ENCODE measurements around the gene LEFTY1. TPM values are rescaled to one million over a fixed set of nuclear protein-coding genes. Genes with fewer than 3 reads are reported as not detected.

Gene LEFTY1
- total RNA-seq, 1 experiment from 2014 or later = 0.64 TPM

DNA sequence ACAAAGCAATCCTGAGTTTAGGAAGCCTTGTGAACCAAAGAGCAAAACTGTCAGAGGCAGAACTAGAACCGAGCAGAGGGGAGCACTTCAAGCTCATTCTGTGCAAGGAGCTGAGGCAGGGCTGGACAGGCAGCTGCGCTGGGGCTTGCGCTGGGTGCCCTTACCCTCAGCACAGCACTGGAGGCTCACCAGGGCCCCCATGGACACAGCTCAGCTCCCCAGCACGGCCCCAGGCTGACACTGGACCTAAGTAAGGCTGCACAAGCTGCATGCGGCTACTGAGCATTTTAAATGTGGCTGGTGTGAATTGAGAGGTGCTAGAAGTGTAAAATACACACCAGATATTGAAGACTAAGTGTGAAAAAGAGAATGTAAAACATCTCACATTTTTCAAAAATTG is 28.8 kb downstream of the LEFTY1 start:
- TF ChIP-seq SRF (IDR thresholded peaks at IDR 0.05; ENCODE audit: low read depth) (no peak), ZNF274 (IDR thresholded peaks at IDR 0.05; ENCODE audit: low read depth, low read length) (no peak), POLR2AphosphoS5 (IDR thresholded peaks at IDR 0.05; ENCODE audit: low read depth, low read length) (no peak), POLR2A (IDR thresholded peaks at IDR 0.05; ENCODE audit: borderline replicate concordance, extremely low read depth, insufficient read depth, insufficient read length) (no peak), RAD21 (IDR thresholded peaks at IDR 0.05; ENCODE audit: low read depth) (no peak), YY1 (IDR thresholded peaks at IDR 0.05; ENCODE audit: extremely low read depth, insufficient replicate concordance, low read depth, low read length) (no peak), EGR1 (IDR thresholded peaks at IDR 0.05; ENCODE audit: low read depth) (no peak), SIN3A (IDR thresholded peaks at IDR 0.05; ENCODE audit: low read depth) (no peak), TCF7L2 (IDR thresholded peaks at IDR 0.05; ENCODE audit: borderline replicate concordance, extremely low read depth, insufficient read depth, insufficient read length) (no peak), FOSL1 (IDR thresholded peaks at IDR 0.05; ENCODE audit: low read depth) (no peak), JUND (IDR thresholded peaks at IDR 0.05) (no peak), CEBPB (IDR thresholded peaks at IDR 0.05; ENCODE audit: low read depth) (no peak), SP1 (IDR thresholded peaks at IDR 0.05; ENCODE audit: low read depth) (no peak)
- TF ChIP-seq, protein P1, sequence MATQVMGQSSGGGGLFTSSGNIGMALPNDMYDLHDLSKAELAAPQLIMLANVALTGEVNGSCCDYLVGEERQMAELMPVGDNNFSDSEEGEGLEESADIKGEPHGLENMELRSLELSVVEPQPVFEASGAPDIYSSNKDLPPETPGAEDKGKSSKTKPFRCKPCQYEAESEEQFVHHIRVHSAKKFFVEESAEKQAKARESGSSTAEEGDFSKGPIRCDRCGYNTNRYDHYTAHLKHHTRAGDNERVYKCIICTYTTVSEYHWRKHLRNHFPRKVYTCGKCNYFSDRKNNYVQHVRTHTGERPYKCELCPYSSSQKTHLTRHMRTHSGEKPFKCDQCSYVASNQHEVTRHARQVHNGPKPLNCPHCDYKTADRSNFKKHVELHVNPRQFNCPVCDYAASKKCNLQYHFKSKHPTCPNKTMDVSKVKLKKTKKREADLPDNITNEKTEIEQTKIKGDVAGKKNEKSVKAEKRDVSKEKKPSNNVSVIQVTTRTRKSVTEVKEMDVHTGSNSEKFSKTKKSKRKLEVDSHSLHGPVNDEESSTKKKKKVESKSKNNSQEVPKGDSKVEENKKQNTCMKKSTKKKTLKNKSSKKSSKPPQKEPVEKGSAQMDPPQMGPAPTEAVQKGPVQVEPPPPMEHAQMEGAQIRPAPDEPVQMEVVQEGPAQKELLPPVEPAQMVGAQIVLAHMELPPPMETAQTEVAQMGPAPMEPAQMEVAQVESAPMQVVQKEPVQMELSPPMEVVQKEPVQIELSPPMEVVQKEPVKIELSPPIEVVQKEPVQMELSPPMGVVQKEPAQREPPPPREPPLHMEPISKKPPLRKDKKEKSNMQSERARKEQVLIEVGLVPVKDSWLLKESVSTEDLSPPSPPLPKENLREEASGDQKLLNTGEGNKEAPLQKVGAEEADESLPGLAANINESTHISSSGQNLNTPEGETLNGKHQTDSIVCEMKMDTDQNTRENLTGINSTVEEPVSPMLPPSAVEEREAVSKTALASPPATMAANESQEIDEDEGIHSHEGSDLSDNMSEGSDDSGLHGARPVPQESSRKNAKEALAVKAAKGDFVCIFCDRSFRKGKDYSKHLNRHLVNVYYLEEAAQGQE (IDR thresholded peaks at IDR 0.05; ENCODE audit: low read depth) = no peak
- TF ChIP-seq, protein P2, sequence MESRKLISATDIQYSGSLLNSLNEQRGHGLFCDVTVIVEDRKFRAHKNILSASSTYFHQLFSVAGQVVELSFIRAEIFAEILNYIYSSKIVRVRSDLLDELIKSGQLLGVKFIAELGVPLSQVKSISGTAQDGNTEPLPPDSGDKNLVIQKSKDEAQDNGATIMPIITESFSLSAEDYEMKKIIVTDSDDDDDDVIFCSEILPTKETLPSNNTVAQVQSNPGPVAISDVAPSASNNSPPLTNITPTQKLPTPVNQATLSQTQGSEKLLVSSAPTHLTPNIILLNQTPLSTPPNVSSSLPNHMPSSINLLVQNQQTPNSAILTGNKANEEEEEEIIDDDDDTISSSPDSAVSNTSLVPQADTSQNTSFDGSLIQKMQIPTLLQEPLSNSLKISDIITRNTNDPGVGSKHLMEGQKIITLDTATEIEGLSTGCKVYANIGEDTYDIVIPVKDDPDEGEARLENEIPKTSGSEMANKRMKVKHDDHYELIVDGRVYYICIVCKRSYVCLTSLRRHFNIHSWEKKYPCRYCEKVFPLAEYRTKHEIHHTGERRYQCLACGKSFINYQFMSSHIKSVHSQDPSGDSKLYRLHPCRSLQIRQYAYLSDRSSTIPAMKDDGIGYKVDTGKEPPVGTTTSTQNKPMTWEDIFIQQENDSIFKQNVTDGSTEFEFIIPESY (IDR thresholded peaks at IDR 0.05; ENCODE audit: extremely low read depth, insufficient replicate concordance, low read length) = no peak
- TF ChIP-seq, protein P3, sequence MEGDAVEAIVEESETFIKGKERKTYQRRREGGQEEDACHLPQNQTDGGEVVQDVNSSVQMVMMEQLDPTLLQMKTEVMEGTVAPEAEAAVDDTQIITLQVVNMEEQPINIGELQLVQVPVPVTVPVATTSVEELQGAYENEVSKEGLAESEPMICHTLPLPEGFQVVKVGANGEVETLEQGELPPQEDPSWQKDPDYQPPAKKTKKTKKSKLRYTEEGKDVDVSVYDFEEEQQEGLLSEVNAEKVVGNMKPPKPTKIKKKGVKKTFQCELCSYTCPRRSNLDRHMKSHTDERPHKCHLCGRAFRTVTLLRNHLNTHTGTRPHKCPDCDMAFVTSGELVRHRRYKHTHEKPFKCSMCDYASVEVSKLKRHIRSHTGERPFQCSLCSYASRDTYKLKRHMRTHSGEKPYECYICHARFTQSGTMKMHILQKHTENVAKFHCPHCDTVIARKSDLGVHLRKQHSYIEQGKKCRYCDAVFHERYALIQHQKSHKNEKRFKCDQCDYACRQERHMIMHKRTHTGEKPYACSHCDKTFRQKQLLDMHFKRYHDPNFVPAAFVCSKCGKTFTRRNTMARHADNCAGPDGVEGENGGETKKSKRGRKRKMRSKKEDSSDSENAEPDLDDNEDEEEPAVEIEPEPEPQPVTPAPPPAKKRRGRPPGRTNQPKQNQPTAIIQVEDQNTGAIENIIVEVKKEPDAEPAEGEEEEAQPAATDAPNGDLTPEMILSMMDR (IDR thresholded peaks at IDR 0.05 in 2 of 3, conservative IDR thresholded peaks at IDR 0.05 in 1 of 3; ENCODE audit: borderline replicate concordance in 1 of 3, insufficient read depth in 1 of 3, low read depth in 2 of 3, low read length in 2 of 3) = no peak
- TF ChIP-seq, protein P4, sequence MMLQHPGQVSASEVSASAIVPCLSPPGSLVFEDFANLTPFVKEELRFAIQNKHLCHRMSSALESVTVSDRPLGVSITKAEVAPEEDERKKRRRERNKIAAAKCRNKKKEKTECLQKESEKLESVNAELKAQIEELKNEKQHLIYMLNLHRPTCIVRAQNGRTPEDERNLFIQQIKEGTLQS (IDR thresholded peaks at IDR 0.05) = no peak
- intact Hi-C loops (cut with micrococcal nuclease) = no loop called here
- Histone ChIP-seq H3K4me1 (ENCODE audit: control insufficient read depth in 1 of 2, insufficient read depth in 2 of 2, low read length in 2 of 2) (peaks cover 7% of the 10 kb centered on the region in 2 experiments), H3K79me2 (ENCODE audit: insufficient read depth, low read length) (no peaks in the 10 kb centered on the region), H3K36me3 (ENCODE audit: control insufficient read depth in 1 of 2, insufficient read depth in 2 of 2, low read length in 2 of 2) (peaks cover 0 to 10% of the 10 kb centered on the region in 2 experiments; a peak in 3 of 4 replicates), H3K9me3 (ENCODE audit: control insufficient read depth in 1 of 2, insufficient read depth in 1 of 2, low read depth in 1 of 2, low read length in 2 of 2) (no peaks in the 10 kb centered on the region), H3K4me2 (ENCODE audit: low read length) (no peak overlapping the region), H3K27ac (ENCODE audit: low read depth, low read length) (no peak overlapping the region), H3K27me3 (ENCODE audit: insufficient read depth, low read length) (no peaks in the 10 kb centered on the region), H4K20me1 (ENCODE audit: insufficient read depth) (no peaks in the 10 kb centered on the region; the same call in 1 of the 2 replicates), H3K9me2 (ENCODE audit: insufficient read depth) (no peaks in the 10 kb centered on the region), H2AFZ (ENCODE audit: low read depth, low read length, poor library complexity, severe bottlenecking) (no peak overlapping the region), H3K4me3 (replicated peaks in 1 of 2; ENCODE audit: low read depth in 1 of 2, low read length in 2 of 2) (no peak overlapping the region), H3K9ac (ENCODE audit: low read length) (no peak overlapping the region)
- ChIA-PET CTCF (no interaction called here), POLR2A (no interaction called here), RAD21 (ENCODE audit: low non-redundant PET in 1 of 2, low total read pairs in 2 of 2, uncharacterized antibody in 2 of 2, unreplicated experiment in 2 of 2) (no interaction called here)
- BruUV-seq (replicated peaks) = no TSS peak
- ATAC-seq = no peak
- DNase-seq (ENCODE audit: low read depth, low spot score) = no peak

Measured in HCT116 (cell line).